ENCODE results near the gene ZBED3. TPM values are rescaled to one million over a fixed set of nuclear protein-coding genes. Genes with fewer than 3 reads are reported as not detected.

Gene ZBED3
- total RNA-seq, 1 experiment from 2014 or later: 1.3 TPM

- H3K9me3 ChIP-seq (ENCODE audit: low read length): no peaks in the 10 kb centered on the region
- no peak overlapping the region for H3K4me3 ChIP-seq (ENCODE audit: low read length)
- ChIA-PET POLR2A (ENCODE audit: unreplicated experiment) (no interaction called here), CTCF (no interaction called here)
- no peak overlapping the region for H2AFZ ChIP-seq (ENCODE audit: low read length)
- no peaks in the 10 kb centered on the region for H3K27me3 ChIP-seq (ENCODE audit: low read length)
- no TSS peak for BruUV-seq (replicated peaks)
- H3K9ac ChIP-seq (ENCODE audit: low read length): no peak overlapping the region
- intact Hi-C loops (cut with micrococcal nuclease): no loop called here
- H3K27ac ChIP-seq (ENCODE audit: low read length): no peak overlapping the region
- H3K79me2 ChIP-seq (ENCODE audit: low read length): no peaks in the 10 kb centered on the region
- ATAC-seq (no peak), DNase-seq (no peak)
- H3K4me1 ChIP-seq (ENCODE audit: insufficient read depth, low read length): peaks cover 4% of the 10 kb centered on the region; the same call in 1 of the 2 replicates
- H3K36me3 ChIP-seq (ENCODE audit: low read depth, low read length): no peaks in the 10 kb centered on the region
- no peak for TF ChIP-seq CTCF (conservative IDR thresholded peaks at IDR 0.05; ENCODE audit: low read depth, low read length)
- TF ChIP-seq EZH2phosphoT487 (IDR thresholded peaks at IDR 0.05; ENCODE audit: borderline replicate concordance, low read length): no peak
- no peak for TF ChIP-seq EZH2 (IDR thresholded peaks at IDR 0.05; ENCODE audit: low read length, unreplicated experiment)
- no peaks in the 10 kb centered on the region for H3F3A ChIP-seq (ENCODE audit: low read length, unreplicated experiment)
- H4K20me1 ChIP-seq (ENCODE audit: low read length): no peaks in the 10 kb centered on the region
- H3K4me2 ChIP-seq (ENCODE audit: low read length): no peak overlapping the region
- H3K9me2 ChIP-seq (replicated peaks; ENCODE audit: low read length): no peaks in the 10 kb centered on the region
These were observed 64.3 kb downstream of the ZBED3 start for GRCh38 chr5:77022511-77023417.

Other genes starting within 250 kb of the ZBED3 start
- gene S100Z, start 237.3 kb downstream of the ZBED3 start, total RNA-seq (2014; rRNA removed): 0.11 TPM in 1 of 2 replicates, not detected in the other
- gene CRHBP, start 134.2 kb downstream of the ZBED3 start, total RNA-seq (2014; rRNA removed): not detected in 2 replicates
- 14.4 and 21.0 TPM in 2 replicates for gene AGGF1, start 56.9 kb downstream of the ZBED3 start, total RNA-seq (2014; rRNA removed)
- 0.12 TPM in 1 of 2 replicates, not detected in the other for gene PDE8B, start 123.4 kb upstream of the ZBED3 start, total RNA-seq (2014; rRNA removed)

Data from PC-3 (cell line).